Left forelimb (tissue), 1 donor: ENCODE measurements around the gene INTS14.

Source experiments
- DNase-seq: peaks from one replicate; pipeline ENCODE4 v3.0.0-alpha.2; 2018; ENCODE audit warnings: low spot score

INTS14 gene

GRCh38 chr15:65530318-65531111 is 80.4 kb downstream of the INTS14 start, which contains the start of gene HACD3:
HACD3 (plus strand) TSS chr15:65530463; CDS start chr15:65530632, 169 bp downstream.
- DNase-seq: peak; percentile 90

- no peak for DNase-seq
Measured at GRCh38 chr15:65529762-65530317, 81.1 kb downstream of the INTS14 start.
